Left forelimb (tissue), 1 donor: ENCODE measurements around the gene LPCAT3.

ENCODE experiments used
- DNase-seq: peaks from one replicate; pipeline ENCODE4 v3.0.0-alpha.2; 2018; ENCODE audit warnings: low spot score

The LPCAT3 gene

DNA sequence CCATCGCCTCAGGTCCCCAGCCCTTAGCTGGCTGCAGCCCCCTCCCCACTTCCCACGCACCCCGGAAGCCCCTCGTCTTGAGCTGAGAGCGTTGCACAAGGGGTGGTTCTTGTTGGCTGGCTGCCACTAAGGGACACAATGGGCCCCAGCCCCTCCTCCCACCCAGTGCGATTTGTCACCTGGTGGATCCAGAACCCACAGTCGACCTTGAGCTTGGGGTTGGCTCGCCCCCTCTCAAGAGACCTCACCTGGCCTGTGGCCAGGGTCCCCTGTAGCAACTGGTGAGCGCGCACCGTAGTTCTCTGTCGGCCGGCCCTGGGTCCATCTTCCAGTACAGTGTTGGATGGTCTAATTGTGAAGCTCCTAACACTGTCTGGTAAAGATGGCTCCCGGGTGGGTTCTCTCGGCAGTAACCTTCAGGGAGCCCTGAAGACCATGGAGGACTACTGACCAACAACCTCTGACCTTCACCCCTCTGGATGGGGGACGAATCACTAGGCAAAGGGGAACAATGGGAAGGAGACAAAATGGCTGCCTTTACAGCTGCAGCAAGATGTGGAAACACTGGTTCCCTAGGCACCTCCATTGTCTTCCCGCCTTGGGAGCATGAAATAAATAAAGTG lies 54.4 kb downstream of the LPCAT3 start:
- no peak for DNase-seq

GRCh38 chr12:6963016-6963731 lies 55.1 kb downstream of the LPCAT3 start:
- DNase-seq, result no peak

GRCh38 chr12:6962285-6963015 lies 55.8 kb downstream of the LPCAT3 start:
- DNase-seq, result no peak

GRCh38 chr12:6961695-6962284 lies 56.5 kb downstream of the LPCAT3 start:
- no peak for DNase-seq

DNA sequence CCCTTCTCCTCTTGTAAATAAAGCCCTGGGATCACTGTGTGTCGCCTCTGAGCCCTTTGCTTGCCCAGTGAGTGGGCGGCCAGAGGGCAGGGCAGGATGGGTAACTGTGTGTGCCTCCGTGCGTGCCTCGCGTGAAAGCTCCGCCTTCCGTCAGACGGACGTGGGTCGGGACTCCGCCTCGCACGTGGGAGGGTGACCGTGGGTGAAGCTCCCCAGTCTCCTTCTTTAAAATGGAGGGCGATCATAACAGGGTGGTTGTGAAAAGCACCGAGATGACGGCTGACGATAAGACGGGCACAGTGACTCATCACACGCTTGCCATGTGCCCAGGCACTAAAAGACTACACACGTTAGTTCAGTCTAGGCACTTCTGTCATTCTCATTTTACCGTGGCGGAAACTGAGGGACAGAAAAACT lies 57.0 kb downstream of the LPCAT3 start:
- DNase-seq, result no peak

DNA sequence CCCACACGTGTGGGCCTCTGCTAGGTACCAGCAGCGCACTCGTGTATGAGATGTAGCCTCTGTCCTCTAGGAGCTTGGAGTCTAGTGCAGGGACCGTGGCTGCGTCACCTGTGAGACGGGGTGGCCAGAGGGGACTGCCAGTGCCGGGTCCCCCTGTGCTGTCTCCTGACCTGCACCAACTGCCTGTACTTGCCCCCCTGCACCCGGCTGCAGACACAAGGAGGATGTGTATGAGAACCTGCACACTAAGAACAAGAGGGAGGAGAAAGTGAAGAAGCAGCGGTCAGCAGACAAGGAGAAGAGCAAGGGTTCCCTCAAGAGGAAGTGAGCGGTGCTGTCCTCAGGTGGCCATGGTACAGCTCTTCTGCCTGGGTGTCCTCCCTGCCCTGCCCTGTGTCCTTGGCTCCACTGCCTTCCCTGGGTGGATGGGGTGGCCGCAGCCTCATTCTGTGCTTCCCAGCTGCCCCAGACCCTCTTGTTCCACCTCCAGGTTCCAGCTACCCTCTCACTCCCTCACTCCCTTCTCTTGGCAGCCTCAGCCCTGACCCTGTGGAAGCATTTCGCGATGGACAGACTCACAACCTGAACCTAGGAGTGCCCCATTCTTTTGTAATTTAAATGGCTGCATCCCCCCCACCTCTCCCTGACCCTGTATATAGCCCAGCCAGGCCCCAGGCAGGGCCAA lies 57.5 kb downstream of the LPCAT3 start:
- no peak for DNase-seq

GRCh38 chr12:6959805-6960592 lies 58.3 kb downstream of the LPCAT3 start:
- no peak for DNase-seq

DNA sequence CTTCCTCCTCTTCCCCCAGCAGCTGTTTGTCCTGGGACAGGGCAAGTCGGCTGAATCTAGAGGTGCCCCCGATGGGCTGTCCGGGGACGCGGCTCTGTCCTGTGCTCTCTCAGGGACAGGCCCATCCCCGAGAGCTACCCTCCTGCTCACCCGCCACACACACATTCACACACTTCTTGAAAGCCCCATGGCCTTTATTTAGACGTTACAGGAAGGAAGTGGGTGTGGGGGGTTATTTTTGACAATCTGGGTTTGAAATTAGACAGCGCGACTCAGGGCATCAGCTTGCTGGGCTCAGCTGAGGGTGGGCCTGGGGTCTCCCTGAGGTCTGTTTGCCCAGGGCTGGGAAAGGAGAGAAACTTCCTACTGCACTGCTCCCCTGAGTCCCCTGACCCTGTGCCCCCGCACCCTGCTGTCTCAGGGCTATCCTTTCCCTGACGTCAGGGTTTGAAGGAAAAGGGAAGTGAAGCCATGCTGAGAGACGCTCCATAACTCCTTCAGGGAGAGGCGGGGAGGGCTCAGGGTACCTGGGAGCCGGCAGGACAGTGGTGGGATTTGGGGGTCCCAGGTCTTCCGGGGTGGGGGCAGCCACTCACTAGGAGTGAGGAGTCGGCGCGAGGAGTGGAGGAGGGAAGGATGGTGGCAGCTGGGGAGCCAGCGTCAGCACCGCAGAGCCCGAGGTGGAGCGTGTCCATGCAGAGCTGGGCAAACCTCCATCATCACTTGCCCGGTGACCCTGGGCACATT lies 59.0 kb downstream of the LPCAT3 start:
- DNase-seq, result no peak

DNA sequence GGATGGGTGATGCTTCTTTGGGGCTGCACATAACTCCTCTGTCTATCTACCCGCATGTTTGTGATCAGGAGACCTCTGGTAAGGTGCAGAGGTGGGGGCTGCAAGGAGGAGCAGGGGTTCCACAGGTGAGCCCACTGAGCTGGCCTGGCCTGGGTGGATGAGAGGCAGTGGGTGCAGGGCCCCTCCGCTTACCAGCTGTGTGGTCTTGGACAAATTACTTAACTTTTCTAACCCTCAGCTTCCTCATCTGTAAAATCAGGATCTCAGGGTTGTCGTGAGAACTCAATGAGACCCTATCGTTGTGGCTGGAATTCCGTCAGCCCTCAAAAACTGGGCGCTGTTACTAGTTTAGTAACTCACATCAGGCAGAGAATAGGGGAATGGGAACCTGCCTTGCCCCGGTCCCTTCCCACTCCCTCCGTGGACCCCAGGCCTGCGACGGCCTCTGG lies 59.6 kb downstream of the LPCAT3 start:
- no peak for DNase-seq

GRCh38 chr12:6957741-6958608 lies 60.3 kb downstream of the LPCAT3 start:
- DNase-seq, result no peak

DNA sequence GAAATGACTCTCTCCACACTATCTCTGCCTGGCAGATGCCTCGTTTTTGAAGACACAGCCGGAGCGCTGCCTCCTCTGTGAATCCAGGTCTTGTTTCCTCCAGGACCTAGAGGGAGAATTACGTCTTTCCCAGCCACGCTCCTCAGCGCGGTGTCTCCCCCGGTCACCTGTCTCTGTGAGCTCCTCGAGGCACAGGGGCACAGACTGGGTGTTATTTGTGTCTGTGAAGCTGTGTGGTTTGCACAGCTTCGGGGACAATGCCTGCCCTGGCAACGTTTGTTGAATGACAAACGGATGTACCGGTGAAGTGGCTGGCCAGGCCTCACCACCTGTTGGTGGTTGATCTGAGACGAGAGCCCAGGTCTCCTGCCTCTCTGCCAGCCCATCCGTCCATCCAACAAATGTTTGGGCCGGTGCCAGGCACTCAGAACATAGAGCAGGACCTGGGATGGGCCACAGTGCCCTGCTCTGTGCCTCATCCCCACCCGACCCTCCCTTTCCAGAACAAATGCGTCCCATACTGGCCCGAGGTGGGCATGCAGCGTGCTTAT lies 61.0 kb downstream of the LPCAT3 start:
- DNase-seq, result no peak

- DNase-seq, result no peak
Measured at GRCh38 chr12:6956021-6956727, 62.1 kb downstream of the LPCAT3 start.

GRCh38 chr12:6955108-6956020 lies 62.9 kb downstream of the LPCAT3 start:
- DNase-seq, result no peak

DNA sequence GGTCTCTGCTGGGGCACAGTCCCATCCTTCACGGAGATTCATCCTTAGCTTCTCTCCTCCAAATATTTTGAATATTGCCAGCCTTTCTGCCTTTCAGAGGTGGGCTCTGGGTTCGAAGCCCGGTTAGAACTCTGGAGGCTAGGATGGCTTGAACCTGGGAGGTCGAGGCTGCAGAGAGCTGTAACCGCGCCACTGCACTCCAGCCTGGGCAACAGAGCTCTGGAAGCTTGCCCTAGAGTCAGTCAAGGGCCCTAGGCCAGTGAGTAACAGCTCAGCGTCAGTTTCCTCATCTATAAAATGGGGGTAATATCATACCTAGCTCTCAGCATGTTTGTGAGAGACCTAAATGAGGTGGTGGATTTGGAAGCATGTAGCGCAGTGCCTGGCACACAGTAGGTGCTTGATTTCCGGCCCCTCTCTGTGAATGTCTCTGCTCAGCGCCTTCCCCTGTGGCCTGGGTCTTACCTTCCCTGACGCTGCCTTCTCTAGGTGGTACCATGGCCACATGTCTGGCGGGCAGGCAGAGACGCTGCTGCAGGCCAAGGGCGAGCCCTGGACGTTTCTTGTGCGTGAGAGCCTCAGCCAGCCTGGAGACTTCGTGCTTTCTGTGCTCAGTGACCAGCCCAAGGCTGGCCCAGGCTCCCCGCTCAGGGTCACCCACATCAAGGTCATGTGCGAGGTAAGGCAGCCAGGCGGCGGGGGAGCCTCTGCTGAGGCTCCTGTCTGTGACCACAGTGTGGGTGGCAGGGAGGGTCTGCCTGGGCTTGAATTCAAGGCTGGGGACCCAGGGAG lies 63.8 kb downstream of the LPCAT3 start:
- DNase-seq, result no peak

DNA sequence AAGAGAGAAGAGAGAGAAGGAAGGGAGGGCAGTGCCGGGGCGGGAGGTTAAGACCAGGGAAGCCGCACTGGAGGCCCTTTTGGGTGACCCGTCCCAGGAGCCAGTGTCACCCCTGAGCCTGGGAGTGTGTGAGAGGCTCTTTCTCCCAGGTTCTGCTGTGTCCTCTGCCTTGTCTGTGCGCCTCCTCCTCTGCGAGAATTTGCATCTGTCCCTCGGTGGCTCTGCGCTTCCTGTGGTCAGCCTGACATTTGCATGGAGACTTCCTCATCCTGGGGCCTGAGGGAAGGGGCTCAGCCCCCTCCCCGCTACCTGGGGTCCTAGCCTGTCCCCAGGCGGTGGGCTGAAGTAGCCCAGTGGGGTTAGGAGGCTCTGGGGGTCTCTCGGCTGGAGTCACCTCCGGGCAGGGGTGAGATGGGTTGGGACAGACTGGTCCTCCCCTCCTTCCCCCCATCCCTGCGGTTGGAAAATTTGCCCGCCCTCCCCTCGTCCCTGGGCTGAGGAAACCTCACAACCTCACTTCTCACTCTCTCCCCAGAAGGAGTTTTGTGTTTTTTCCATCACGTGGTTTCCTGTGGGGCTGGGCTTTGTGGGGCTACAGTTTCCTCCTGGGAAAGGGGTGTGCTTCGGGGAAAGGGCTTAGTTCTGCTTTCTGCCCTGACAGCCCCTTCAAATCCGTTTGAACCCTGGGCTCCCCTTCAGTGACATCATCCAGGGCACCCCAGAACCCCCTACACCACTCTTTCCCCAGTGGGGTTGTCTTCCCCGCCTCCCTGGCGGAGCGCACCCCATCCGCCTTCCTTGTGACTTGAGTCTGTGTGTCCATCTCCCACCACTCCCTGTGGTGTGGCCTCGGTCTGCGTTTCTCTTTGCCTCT lies 64.6 kb downstream of the LPCAT3 start:
- DNase-seq, result no peak
